Caco-2 (cell line): ENCODE data around the gene NR1I3. TPM values are rescaled to one million over a fixed set of nuclear protein-coding genes. Genes with fewer than 3 reads are reported as not detected.

ENCODE experiments used
- BruUV-seq: library from RNA; stranded (reverse); fragments of 400-500 nt; replicated peaks from 2 replicates; lab custom pipeline; 2021; lab: Mats Ljungman, UMichigan
- CTCF ChIA-PET: fragments of 300-600 bp; sonication (Branson Sonifier 250); formaldehyde crosslinking; loops from one replicate; lab custom pipeline; 2022; ENCODE audit warnings: antibody characterized with exemption; lab: Charles Lee
- POLR2A ChIA-PET: fragments of 300-600 bp; sonication (Branson Sonifier 250); formaldehyde crosslinking; loops from one replicate; lab custom pipeline; 2022; ENCODE audit warnings: antibody characterized with exemption; lab: Charles Lee
- DNase-seq, 2 experiments: peaks; one replicate each; pipeline versions ENCODE4 v3.0.0 to v3.0.0-alpha.2; 2020 to 2022
- H3K27me3 ChIP-seq: replicated peaks from 2 replicates; pipeline ENCODE4 v1.6.0; 2011; ENCODE audit warnings: low read length; ENCODE audit not compliant: control insufficient read depth, insufficient read depth
- H3K36me3 ChIP-seq: 2 replicates; pipeline ENCODE4 v1.5.1; 2011; ENCODE audit warnings: low read length; ENCODE audit not compliant: control insufficient read depth, insufficient read depth
- H3K4me1 ChIP-seq: fragments of 250-450 bp; sonication (Bioruptor Pico); 2 replicates; pipeline ENCODE4 v1.5.1; 2020; ENCODE audit warnings: mild to moderate bottlenecking
- H3K4me3 ChIP-seq: 2 replicates; pipeline ENCODE4 v1.5.1; 2011; ENCODE audit warnings: low read depth, mild to moderate bottlenecking, control low read depth, low read length
- H3K9me3 ChIP-seq: fragments of 250-450 bp; sonication (Bioruptor Pico); 2 replicates; pipeline ENCODE4 v1.5.1; 2020; ENCODE audit warnings: mild to moderate bottlenecking, moderate library complexity
- H3K27ac Mint-ChIP-seq: one replicate; pipeline ENCODE4 v1.8.0; 2022; ENCODE audit warnings: mixed read lengths; ENCODE audit not compliant: unreplicated experiment
- H3K27me3 Mint-ChIP-seq: one replicate; pipeline ENCODE4 v1.8.0; 2022; ENCODE audit warnings: mixed read lengths; ENCODE audit not compliant: insufficient read depth, unreplicated experiment
- H3K36me3 Mint-ChIP-seq: one replicate; pipeline ENCODE4 v1.8.0; 2022; ENCODE audit warnings: mild to moderate bottlenecking, mixed read lengths; ENCODE audit not compliant: insufficient read depth, unreplicated experiment
- H3K4me1 Mint-ChIP-seq: one replicate; pipeline ENCODE4 v1.8.0; 2022; ENCODE audit warnings: low read depth, mixed read lengths; ENCODE audit not compliant: unreplicated experiment
- H3K4me3 Mint-ChIP-seq: one replicate; pipeline ENCODE4 v1.8.0; 2022; ENCODE audit warnings: mild to moderate bottlenecking, moderate library complexity, mixed read lengths; ENCODE audit not compliant: unreplicated experiment
- H3K9me3 Mint-ChIP-seq: one replicate; pipeline ENCODE4 v1.8.0; 2022; ENCODE audit warnings: mixed read lengths; ENCODE audit not compliant: unreplicated experiment
- CTCF ChIP-seq, 2 experiments: fragments of 200-600 bp in 1 of 2; IDR thresholded peaks; 1 replicate in 1 of 2; 2 replicates in 1 of 2; pipeline versions ENCODE4 v1.5.1 to v1.8.0; 2011 to 2022; ENCODE audit warnings: antibody characterized with exemption in 1 of 2, control low read depth in 1 of 2, inconsistent platforms in 1 of 2, low read depth in 1 of 2, low read length in 1 of 2, mild to moderate bottlenecking in 1 of 2, moderate library complexity in 1 of 2; ENCODE audit not compliant: insufficient read depth in 1 of 2, severe bottlenecking in 1 of 2, unreplicated experiment in 1 of 2
- intact Hi-C: fragments of 100-400 bp; cut with micrococcal nuclease; formaldehyde crosslinking; loops from one replicate; pipeline ENCODE4 v1.10.0; 2022; ENCODE audit not compliant: unreplicated experiment
- total RNA-seq: library from RNA; stranded (reverse); gene quantifications from 2 replicates; pipeline ENCODE4 v1.2.3, GENCODE V29; 2022

Gene NR1I3
- total RNA-seq, 1 experiment from 2014 or later = not detected

GRCh38 chr1:161223805-161224694 is 14.0 kb downstream of the NR1I3 start:
- Mint-ChIP-seq H3K27me3 (no peaks in the 10 kb centered on the region), H3K4me3 (peak overlapping the region; percentile 99), H3K27ac (peak overlapping the region; percentile 97), H3K9me3 (peaks cover 24% of the 10 kb centered on the region), H3K36me3 (peaks cover 78% of the 10 kb centered on the region), H3K4me1 (peaks cover 61% of the 10 kb centered on the region)
- Histone ChIP-seq H3K4me3 (peak overlapping the region; percentile 31; the same call in 1 of the 2 replicates), H3K4me1 (peaks cover 65% of the 10 kb centered on the region), H3K9me3 (peaks cover 8% of the 10 kb centered on the region; the same call in 1 of the 2 replicates), H3K36me3 (peaks cover 2% of the 10 kb centered on the region), H3K27me3 (no peaks in the 10 kb centered on the region)
- no TSS peak for BruUV-seq
- POLR2A ChIA-PET = interaction anchor here (0.8 to 1.6 kb wide), 6 partner anchors 13 to 204 kb away, joined by 4 to 11 read pairs (median 4); partner anchors contain the start of genes NDUFS2 and SDHC
- CTCF ChIA-PET = interaction anchor here (0.6 to 1.9 kb wide), 10 partner anchors 9 to 167 kb away, joined by 3 to 21 read pairs (median 5); partner anchors contain the start of genes FCER1G, NDUFS2 and PPOX
- TF ChIP-seq CTCF (IDR thresholded peaks at IDR 0.05; ENCODE audit: insufficient read depth in 1 of 2, low read depth in 1 of 2, low read length in 1 of 2, severe bottlenecking in 1 of 2, unreplicated experiment in 1 of 2) = no peak
- intact Hi-C loops = no loop called here
- DNase-seq = peak; percentile 95 to 97

- H3K36me3 ChIP-seq = peaks cover 2% of the 10 kb centered on the region; the same call in 1 of the 2 replicates
- H3K36me3 Mint-ChIP-seq = peaks cover 73% of the 10 kb centered on the region
- no peak for DNase-seq
- no peak for TF ChIP-seq CTCF (IDR thresholded peaks at IDR 0.05; ENCODE audit: insufficient read depth in 1 of 2, low read depth in 1 of 2, low read length in 1 of 2, severe bottlenecking in 1 of 2, unreplicated experiment in 1 of 2)
- H3K27me3 ChIP-seq = no peaks in the 10 kb centered on the region
- no TSS peak for BruUV-seq
- ChIA-PET POLR2A (interaction anchor here (0.9 kb wide), 1 partner anchor 11 kb away, joined by 4 read pairs; no protein-coding TSS in a partner anchor), CTCF (interaction anchor here (0.7 to 1.3 kb wide), 2 partner anchors 69 to 834 kb away, joined by 4 to 5 read pairs; no protein-coding TSS in a partner anchor)
- H3K27ac Mint-ChIP-seq = peak overlapping the region; percentile 97
- H3K27me3 Mint-ChIP-seq = no peaks in the 10 kb centered on the region
- H3K9me3 Mint-ChIP-seq = peaks cover 24% of the 10 kb centered on the region
- peaks cover 77% of the 10 kb centered on the region for H3K4me1 ChIP-seq
- H3K9me3 ChIP-seq = peaks cover 8% of the 10 kb centered on the region; the same call in 1 of the 2 replicates
- peaks cover 75% of the 10 kb centered on the region for H3K4me1 Mint-ChIP-seq
- H3K4me3 ChIP-seq = peak overlapping the region; percentile 31
- intact Hi-C loops = no loop called here
- H3K4me3 Mint-ChIP-seq = peak overlapping the region; percentile 99
These were observed 15.6 kb downstream of the NR1I3 start for GRCh38 chr1:161222175-161223019.
